ENCODE measurements around the gene BEST1. TPM values are rescaled to one million over a fixed set of nuclear protein-coding genes. Genes with fewer than 3 reads are reported as not detected.

Gene BEST1
- polyA plus RNA-seq, 1 donor from 2014 or later: 6.4 TPM

- Histone ChIP-seq H3K36me3 (ENCODE audit: insufficient read depth, low read length) (peaks cover 17% of the 10 kb centered on the region), H3F3A (ENCODE audit: insufficient read depth, low read length, poor library complexity, severe bottlenecking) (no peaks in the 10 kb centered on the region), H3K4me2 (ENCODE audit: low read length) (no peak overlapping the region), H2AFZ (ENCODE audit: low read depth, low read length) (no peak overlapping the region), H3K4me3 (ENCODE audit: low read length) (no peak overlapping the region), H3K9ac (ENCODE audit: low read length) (no peak overlapping the region), H3K9me2 (ENCODE audit: insufficient read depth, low read length) (no peaks in the 10 kb centered on the region), H3K27ac (ENCODE audit: low read length) (no peak overlapping the region), H3K27me3 (ENCODE audit: insufficient read depth, low read depth, low read length) (no peaks in the 10 kb centered on the region), H3K79me2 (replicated peaks; ENCODE audit: insufficient read depth, low read length) (peaks cover 23% of the 10 kb centered on the region), H3K9me3 (ENCODE audit: low read length) (no peaks in the 10 kb centered on the region), H4K20me1 (ENCODE audit: insufficient read depth) (no peaks in the 10 kb centered on the region)
- TF ChIP-seq MXI1 (conservative IDR thresholded peaks at IDR 0.05; ENCODE audit: poor library complexity, severe bottlenecking): no peak
- TF ChIP-seq TAF1 (IDR thresholded peaks at IDR 0.05; ENCODE audit: low read depth): no peak
- TF ChIP-seq CTCF (IDR thresholded peaks at IDR 0.05; ENCODE audit: poor library complexity, severe bottlenecking): no peak
- no peak for TF ChIP-seq RAD21 (conservative IDR thresholded peaks at IDR 0.05)
- no peak for TF ChIP-seq EZH2 (IDR thresholded peaks at IDR 0.05; ENCODE audit: borderline replicate concordance, insufficient read depth, low read length, poor library complexity, severe bottlenecking)
- no peak for TF ChIP-seq SMC3 (conservative IDR thresholded peaks at IDR 0.05; ENCODE audit: poor library complexity)
- no peak for TF ChIP-seq POLR2AphosphoS5 (IDR thresholded peaks at IDR 0.05)
- TF ChIP-seq EP300 (conservative IDR thresholded peaks at IDR 0.05; ENCODE audit: poor library complexity, severe bottlenecking): no peak
Measured at GRCh38 chr11:61963016-61963281, 12.8 kb downstream of the BEST1 start.

- H3K9ac ChIP-seq (ENCODE audit: low read length): no peak overlapping the region
- no peaks in the 10 kb centered on the region for H3K27me3 ChIP-seq (ENCODE audit: insufficient read depth, low read depth, low read length)
- H3K9me2 ChIP-seq (ENCODE audit: insufficient read depth, low read length): no peaks in the 10 kb centered on the region
- H2AFZ ChIP-seq (ENCODE audit: low read depth, low read length): no peak overlapping the region
- TF ChIP-seq EZH2 (IDR thresholded peaks at IDR 0.05; ENCODE audit: borderline replicate concordance, insufficient read depth, low read length, poor library complexity, severe bottlenecking): no peak
- TF ChIP-seq POLR2AphosphoS5 (IDR thresholded peaks at IDR 0.05): peak; percentile 40
- no peak overlapping the region for H3K4me2 ChIP-seq (ENCODE audit: low read length)
- H3K36me3 ChIP-seq (ENCODE audit: insufficient read depth, low read length): peaks cover 17% of the 10 kb centered on the region
- no peaks in the 10 kb centered on the region for H3K9me3 ChIP-seq (ENCODE audit: low read length)
- H3K27ac ChIP-seq (ENCODE audit: low read length): no peak overlapping the region
- peaks cover 23% of the 10 kb centered on the region for H3K79me2 ChIP-seq (replicated peaks; ENCODE audit: insufficient read depth, low read length)
- no peaks in the 10 kb centered on the region for H3F3A ChIP-seq (ENCODE audit: insufficient read depth, low read length, poor library complexity, severe bottlenecking)
- no peaks in the 10 kb centered on the region for H4K20me1 ChIP-seq (ENCODE audit: insufficient read depth)
- H3K4me3 ChIP-seq (ENCODE audit: low read length): no peak overlapping the region
Measured at GRCh38 chr11:61963282-61964057, 13.3 kb downstream of the BEST1 start.

GRCh38 chr11:61964058-61964665 is 14.0 kb downstream of the BEST1 start:
- H3K36me3 ChIP-seq (ENCODE audit: insufficient read depth, low read length): peaks cover 17% of the 10 kb centered on the region
- no peak overlapping the region for H2AFZ ChIP-seq (ENCODE audit: low read depth, low read length)
- no peaks in the 10 kb centered on the region for H3K27me3 ChIP-seq (ENCODE audit: insufficient read depth, low read depth, low read length)
- H3K9ac ChIP-seq (ENCODE audit: low read length): no peak overlapping the region
- no peaks in the 10 kb centered on the region for H4K20me1 ChIP-seq (ENCODE audit: insufficient read depth)
- H3K9me3 ChIP-seq (ENCODE audit: low read length): no peaks in the 10 kb centered on the region
- no peak for TF ChIP-seq RAD21 (conservative IDR thresholded peaks at IDR 0.05)
- no peak for TF ChIP-seq EP300 (conservative IDR thresholded peaks at IDR 0.05; ENCODE audit: poor library complexity, severe bottlenecking)
- no peak for TF ChIP-seq CTCF (IDR thresholded peaks at IDR 0.05; ENCODE audit: poor library complexity, severe bottlenecking)
- no peak for TF ChIP-seq EZH2 (IDR thresholded peaks at IDR 0.05; ENCODE audit: borderline replicate concordance, insufficient read depth, low read length, poor library complexity, severe bottlenecking)
- no peak for TF ChIP-seq REST (IDR thresholded peaks at IDR 0.05; ENCODE audit: borderline replicate concordance)
- no peak for TF ChIP-seq TAF1 (IDR thresholded peaks at IDR 0.05; ENCODE audit: low read depth)
- TF ChIP-seq POLR2AphosphoS5 (IDR thresholded peaks at IDR 0.05): no peak
- no peak for TF ChIP-seq SMC3 (conservative IDR thresholded peaks at IDR 0.05; ENCODE audit: poor library complexity)
- TF ChIP-seq MXI1 (conservative IDR thresholded peaks at IDR 0.05; ENCODE audit: poor library complexity, severe bottlenecking): no peak
- H3K79me2 ChIP-seq (replicated peaks; ENCODE audit: insufficient read depth, low read length): peaks cover 23% of the 10 kb centered on the region
- H3K4me3 ChIP-seq (ENCODE audit: low read length): peak overlapping the region; percentile 86
- no peaks in the 10 kb centered on the region for H3K9me2 ChIP-seq (ENCODE audit: insufficient read depth, low read length)
- no peak overlapping the region for H3K27ac ChIP-seq (ENCODE audit: low read length)
- no peak overlapping the region for H3K4me2 ChIP-seq (ENCODE audit: low read length)
- no peaks in the 10 kb centered on the region for H3F3A ChIP-seq (ENCODE audit: insufficient read depth, low read length, poor library complexity, severe bottlenecking)
